MM.1S (cell line): ENCODE results near the gene GJD4.

Experiments used
- EZH2phosphoT487 ChIP-seq: fragments of 300-600 bp; sonication (generic); IDR thresholded peaks from 2 replicates; pipeline ENCODE4 v1.6.1; 2018; ENCODE audit warnings: antibody characterized with exemption, low read length
- TF ChIP-seq, protein P1 (sequence below): fragments of 300-600 bp; sonication (generic); IDR thresholded peaks from 2 replicates; pipeline ENCODE4 v1.5.1; 2016; ENCODE audit warnings: antibody characterized with exemption, low read length, mixed read lengths

- TF ChIP-seq, protein P1, sequence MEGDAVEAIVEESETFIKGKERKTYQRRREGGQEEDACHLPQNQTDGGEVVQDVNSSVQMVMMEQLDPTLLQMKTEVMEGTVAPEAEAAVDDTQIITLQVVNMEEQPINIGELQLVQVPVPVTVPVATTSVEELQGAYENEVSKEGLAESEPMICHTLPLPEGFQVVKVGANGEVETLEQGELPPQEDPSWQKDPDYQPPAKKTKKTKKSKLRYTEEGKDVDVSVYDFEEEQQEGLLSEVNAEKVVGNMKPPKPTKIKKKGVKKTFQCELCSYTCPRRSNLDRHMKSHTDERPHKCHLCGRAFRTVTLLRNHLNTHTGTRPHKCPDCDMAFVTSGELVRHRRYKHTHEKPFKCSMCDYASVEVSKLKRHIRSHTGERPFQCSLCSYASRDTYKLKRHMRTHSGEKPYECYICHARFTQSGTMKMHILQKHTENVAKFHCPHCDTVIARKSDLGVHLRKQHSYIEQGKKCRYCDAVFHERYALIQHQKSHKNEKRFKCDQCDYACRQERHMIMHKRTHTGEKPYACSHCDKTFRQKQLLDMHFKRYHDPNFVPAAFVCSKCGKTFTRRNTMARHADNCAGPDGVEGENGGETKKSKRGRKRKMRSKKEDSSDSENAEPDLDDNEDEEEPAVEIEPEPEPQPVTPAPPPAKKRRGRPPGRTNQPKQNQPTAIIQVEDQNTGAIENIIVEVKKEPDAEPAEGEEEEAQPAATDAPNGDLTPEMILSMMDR: no peak
- no peak for TF ChIP-seq EZH2phosphoT487
Measured at GRCh38 chr10:35558276-35558675, 46.9 kb upstream of the GJD4 start.
